ENCODE results near the gene MBOAT2.

- TF ChIP-seq CTCF (IDR thresholded peaks at IDR 0.05) (no peak), EZH2 (IDR thresholded peaks at IDR 0.05; ENCODE audit: borderline replicate concordance, insufficient read depth, low read depth, low read length, poor library complexity, severe bottlenecking) (no peak)
Observed at GRCh38 chr2:8993196-8993901, 10.1 kb downstream of the MBOAT2 start.

All from B cell (primary cell).